Measurements from ENCODE around the gene KCNT2. TPM values are rescaled to one million over a fixed set of nuclear protein-coding genes. Genes with fewer than 3 reads are reported as not detected.

The KCNT2 gene
- total RNA-seq (2021; ENCODE audit: unreplicated experiment) = not detected
- not detected in 2 replicates for polyA plus RNA-seq (2012)
- Bru-seq, nascent RNA = percentile 3 among the genes with signal in this experiment
- percentile 0 among the genes with signal in this experiment for BruChase-seq, experiment 1, labeled RNA remaining after a 6-hour chase
- percentile 2 among the genes with signal in this experiment for BruChase-seq, experiment 2, labeled RNA remaining after a 2-hour chase
- long read RNA-seq = 0 reads

- TF ChIP-seq ATF3 (IDR thresholded peaks at IDR 0.05) = no peak
- no peak for TF ChIP-seq EZH2 (IDR thresholded peaks at IDR 0.05)
- TF ChIP-seq EGR1 (IDR thresholded peaks at IDR 0.05; ENCODE audit: low read depth) = no peak
- no peak for TF ChIP-seq SRF (IDR thresholded peaks at IDR 0.05; ENCODE audit: low read depth)
- TF ChIP-seq SP1 (IDR thresholded peaks at IDR 0.05; ENCODE audit: low read depth) = no peak
- TF ChIP-seq EZH2phosphoT487 (IDR thresholded peaks at IDR 0.05; ENCODE audit: borderline replicate concordance) = no peak
- TF ChIP-seq YY1 (IDR thresholded peaks at IDR 0.05; ENCODE audit: extremely low read depth, insufficient replicate concordance, low read depth, low read length) = no peak
- TF ChIP-seq ELF1 (IDR thresholded peaks at IDR 0.05; ENCODE audit: borderline replicate concordance, low read depth) = no peak
- TF ChIP-seq TCF7L2 (IDR thresholded peaks at IDR 0.05; ENCODE audit: borderline replicate concordance, extremely low read depth, insufficient read depth, insufficient read length) = no peak
- no peak for TF ChIP-seq ZFX (IDR thresholded peaks at IDR 0.05)
- TF ChIP-seq POLR2A (IDR thresholded peaks at IDR 0.05; ENCODE audit: borderline replicate concordance, extremely low read depth, insufficient read depth, insufficient read length) = no peak
- no peak for TF ChIP-seq SIN3A (IDR thresholded peaks at IDR 0.05; ENCODE audit: low read depth)
- Histone ChIP-seq H3K27me3 (ENCODE audit: insufficient read depth, low read length) (no peaks in the 10 kb centered on the region), H3K4me3 (replicated peaks in 1 of 2; ENCODE audit: low read depth in 1 of 2, low read length in 2 of 2) (no peak within 1 kb of the TSS), H3K9me2 (ENCODE audit: insufficient read depth) (no peaks in the 10 kb centered on the region; the same call in 1 of the 2 replicates), H2AFZ (ENCODE audit: low read depth, low read length, poor library complexity, severe bottlenecking) (no peak within 1 kb of the TSS), H4K20me1 (ENCODE audit: insufficient read depth) (no peaks in the 10 kb centered on the region; the same call in 1 of the 2 replicates), H3K79me2 (ENCODE audit: insufficient read depth, low read length) (no peaks in the 10 kb centered on the region), H3K4me2 (ENCODE audit: low read length) (no peak within 1 kb of the TSS), H3K9ac (ENCODE audit: low read length) (no peak within 1 kb of the TSS), H3K27ac (ENCODE audit: low read depth, low read length) (no peak within 1 kb of the TSS), H3K4me1 (ENCODE audit: control insufficient read depth in 1 of 2, insufficient read depth in 2 of 2, low read length in 2 of 2) (no peaks in the 10 kb centered on the region), H3K36me3 (ENCODE audit: control insufficient read depth in 1 of 2, insufficient read depth in 2 of 2, low read length in 2 of 2) (no peaks in the 10 kb centered on the region), H3K9me3 (ENCODE audit: control insufficient read depth in 1 of 2, insufficient read depth in 1 of 2, low read depth in 1 of 2, low read length in 2 of 2) (no peaks in the 10 kb centered on the region)
- CTCF ChIA-PET = no interaction called here
- ATAC-seq (no peak), DNase-seq (ENCODE audit: low read depth, low spot score) (no peak)
- intact Hi-C loops (cut with micrococcal nuclease) = no loop called here
- BruUV-seq (replicated peaks) = no TSS peak
- POLR2A ChIA-PET = no interaction called here
- RAD21 ChIA-PET (ENCODE audit: low non-redundant PET in 1 of 2, low total read pairs in 2 of 2, uncharacterized antibody in 2 of 2, unreplicated experiment in 2 of 2) = no interaction called here
Observed at GRCh38 chr1:196608390-196609369, at the start of gene KCNT2. TSS of gene KCNT2 (minus strand) at chr1:196608440. CDS start at chr1:196608309, 131 bp downstream.

Measured in HCT116 (cell line).